Measurements from ENCODE around the gene ALDH3B1.

Gene ALDH3B1

DNA sequence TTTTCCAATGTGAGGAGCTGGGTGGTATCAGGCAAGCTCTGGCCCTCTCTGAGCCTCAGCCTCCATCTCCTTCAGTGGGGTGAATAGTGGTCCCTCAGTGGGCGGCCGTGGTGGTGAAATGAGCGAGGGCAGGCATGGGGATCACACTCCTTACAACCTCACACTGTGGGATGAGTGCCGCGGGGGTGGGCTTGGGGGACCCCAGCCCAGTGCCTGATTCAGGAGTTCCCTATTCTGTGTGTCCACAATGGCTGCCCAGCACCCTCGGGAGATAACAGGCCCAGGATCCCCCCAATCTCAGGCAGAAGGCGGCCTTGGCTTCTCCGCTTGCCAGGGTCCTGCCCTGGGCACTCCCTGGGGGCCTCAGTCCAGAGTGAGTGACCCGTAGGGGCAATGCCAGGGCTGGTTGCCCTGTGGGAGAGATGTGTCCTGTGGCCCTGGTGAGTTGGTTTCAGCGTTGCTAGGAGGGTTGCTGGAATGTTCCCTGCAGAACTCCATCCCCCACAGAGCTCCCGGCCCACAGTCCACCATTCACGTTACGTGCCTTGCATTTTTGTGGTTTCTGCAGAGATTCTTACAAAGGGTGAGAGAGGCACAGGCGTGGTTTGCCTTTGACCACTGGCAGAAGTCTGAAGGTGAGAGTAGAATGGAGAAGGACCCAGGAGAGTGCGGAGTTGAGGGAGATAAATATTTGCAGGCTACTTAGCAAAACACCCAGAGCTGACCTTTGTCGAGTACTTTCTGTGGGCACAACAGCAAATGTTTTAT is 2.9 kb downstream of the ALDH3B1 start:
- no peaks in the 10 kb centered on the region for H3K36me3 ChIP-seq (ENCODE audit: insufficient read depth, low read length)
- no peak overlapping the region for H2AFZ ChIP-seq (ENCODE audit: low read depth, low read length)
- no peak overlapping the region for H3K4me3 ChIP-seq (ENCODE audit: low read length)
- no peaks in the 10 kb centered on the region for H3K9me3 ChIP-seq (ENCODE audit: low read length)
- no peaks in the 10 kb centered on the region for H3K27me3 ChIP-seq (ENCODE audit: insufficient read depth, low read length)
- H3K4me1 ChIP-seq (ENCODE audit: insufficient read depth, low read length), result peaks cover 73% of the 10 kb centered on the region

DNA sequence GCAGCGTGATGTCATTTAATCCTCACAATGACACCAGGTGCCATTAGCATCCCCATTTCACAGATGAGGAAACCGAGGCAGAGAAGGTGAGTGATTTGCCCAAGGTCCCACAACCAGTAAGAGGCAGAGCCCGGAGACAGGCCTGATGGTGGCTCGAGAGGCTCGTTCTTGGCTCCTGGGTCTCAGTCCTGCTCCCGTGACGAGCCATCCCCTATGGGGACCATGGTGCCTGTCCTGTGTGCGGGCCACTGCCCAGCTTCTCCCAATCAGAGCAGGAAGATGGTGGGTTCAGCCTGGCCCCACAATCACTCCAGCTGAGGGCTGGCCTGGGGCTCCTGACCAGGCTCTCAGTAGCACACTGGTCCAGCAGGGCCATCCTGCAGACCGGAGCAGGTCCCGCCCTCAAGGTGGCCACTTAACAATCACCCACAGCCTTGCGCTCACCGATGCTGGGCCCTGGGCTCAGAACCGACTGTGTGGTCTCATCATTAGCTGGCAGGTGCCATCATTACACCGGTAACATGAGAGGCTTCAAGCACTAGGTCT is 3.6 kb downstream of the ALDH3B1 start:
- H3K4me1 ChIP-seq (ENCODE audit: insufficient read depth, low read length), result peaks cover 75% of the 10 kb centered on the region
- no peaks in the 10 kb centered on the region for H3K36me3 ChIP-seq (ENCODE audit: insufficient read depth, low read length)
- no peaks in the 10 kb centered on the region for H3K27me3 ChIP-seq (ENCODE audit: insufficient read depth, low read length)
- H2AFZ ChIP-seq (ENCODE audit: low read depth, low read length), result no peak overlapping the region
- no peaks in the 10 kb centered on the region for H3K9me3 ChIP-seq (ENCODE audit: low read length)
- H3K4me3 ChIP-seq (ENCODE audit: low read length), result no peak overlapping the region

DNA sequence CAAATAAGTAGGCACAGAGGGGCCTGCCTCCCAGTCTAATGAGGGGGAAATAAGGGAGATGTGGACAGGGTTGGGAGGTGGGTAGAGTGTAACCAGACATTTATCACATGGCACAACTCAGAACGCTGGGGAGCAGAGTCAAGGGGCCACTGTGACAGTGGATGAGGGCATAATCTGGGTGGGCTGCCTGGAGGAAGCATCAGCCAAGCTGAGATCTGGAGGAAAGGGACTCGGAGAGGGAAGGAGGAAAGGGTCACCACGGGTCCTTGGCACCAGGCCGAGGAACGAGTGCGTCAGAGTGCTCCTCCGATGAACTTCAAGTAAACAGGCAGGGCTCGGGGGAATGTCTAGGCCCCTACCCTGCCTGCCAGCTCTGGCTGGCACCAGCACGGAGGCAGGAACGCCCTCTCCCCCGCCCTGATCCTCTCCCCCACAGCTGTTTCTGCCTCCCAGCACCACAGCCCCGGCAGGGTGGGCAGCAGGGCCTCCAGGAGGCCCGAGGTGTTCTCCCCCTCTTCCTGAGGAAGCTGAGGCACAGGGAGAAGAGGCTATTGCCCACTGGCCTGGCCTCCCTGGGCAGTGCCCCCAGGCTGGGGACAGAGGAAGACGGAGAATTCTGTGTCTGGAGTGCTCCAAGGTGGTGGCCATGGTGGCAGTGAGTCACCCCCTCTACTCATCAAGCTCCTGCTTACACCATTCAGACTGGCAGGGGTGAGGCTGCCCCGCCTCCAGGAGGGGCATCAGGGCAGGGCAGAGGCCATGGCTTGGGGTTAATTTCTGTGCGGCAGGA is 4.2 kb downstream of the ALDH3B1 start:
- Histone ChIP-seq H2AFZ (ENCODE audit: low read depth, low read length) (no peak overlapping the region), H3K4me3 (ENCODE audit: low read length) (no peak overlapping the region), H3K27me3 (ENCODE audit: insufficient read depth, low read length) (no peaks in the 10 kb centered on the region), H3K4me1 (ENCODE audit: insufficient read depth, low read length) (peaks cover 73% of the 10 kb centered on the region), H3K9me3 (ENCODE audit: low read length) (no peaks in the 10 kb centered on the region), H3K36me3 (ENCODE audit: insufficient read depth, low read length) (no peaks in the 10 kb centered on the region)

DNA sequence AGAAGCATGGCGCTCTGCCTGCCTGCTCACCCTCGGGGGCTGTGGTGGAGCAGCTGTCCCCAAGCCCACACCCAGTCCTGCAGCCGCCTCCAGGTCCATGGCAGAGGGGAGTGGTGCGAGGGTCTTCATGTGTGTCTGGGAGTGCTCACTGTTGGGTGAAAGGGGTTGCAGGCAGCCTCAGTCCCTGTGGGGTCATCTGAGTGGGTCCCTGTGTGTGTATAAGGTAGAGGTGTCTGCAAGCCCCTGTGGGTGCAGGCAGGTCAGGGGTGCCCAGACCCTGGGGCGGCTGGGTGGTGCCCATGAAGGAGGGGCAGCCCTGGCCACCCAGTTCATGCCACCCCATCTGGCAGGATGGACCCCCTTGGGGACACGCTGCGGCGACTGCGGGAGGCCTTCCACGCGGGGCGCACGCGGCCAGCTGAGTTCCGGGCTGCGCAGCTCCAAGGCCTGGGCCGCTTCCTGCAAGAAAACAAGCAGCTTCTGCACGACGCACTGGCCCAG is 4.9 kb downstream of the ALDH3B1 start:
- no peak overlapping the region for H2AFZ ChIP-seq (ENCODE audit: low read depth, low read length)
- peaks cover 67% of the 10 kb centered on the region for H3K4me1 ChIP-seq (ENCODE audit: insufficient read depth, low read length)
- H3K9me3 ChIP-seq (ENCODE audit: low read length), result no peaks in the 10 kb centered on the region
- no peaks in the 10 kb centered on the region for H3K27me3 ChIP-seq (ENCODE audit: insufficient read depth, low read length)
- no peaks in the 10 kb centered on the region for H3K36me3 ChIP-seq (ENCODE audit: insufficient read depth, low read length)
- no peak overlapping the region for H3K4me3 ChIP-seq (ENCODE audit: low read length)

DNA sequence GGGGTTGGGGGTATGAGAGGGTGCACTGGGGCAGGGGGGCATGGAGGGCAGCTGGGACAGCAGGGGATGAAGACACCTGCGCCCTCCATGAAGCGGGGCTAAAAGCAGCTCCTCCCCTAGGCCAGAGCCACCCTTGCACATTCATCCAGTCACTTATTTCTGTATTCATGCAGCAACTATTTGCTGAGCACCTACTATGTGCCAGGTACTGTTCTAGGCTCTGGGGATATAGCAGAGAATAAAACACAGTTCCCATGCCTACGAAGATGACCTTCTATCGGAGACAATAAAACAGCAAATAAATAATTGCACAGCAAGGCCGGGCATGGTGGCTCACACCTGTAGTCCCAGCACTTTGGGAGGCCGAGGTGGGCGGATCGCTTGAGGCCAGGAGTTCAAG is 5.3 kb downstream of the ALDH3B1 start:
- Histone ChIP-seq H3K4me1 (ENCODE audit: insufficient read depth, low read length) (peaks cover 63% of the 10 kb centered on the region), H3K36me3 (ENCODE audit: insufficient read depth, low read length) (no peaks in the 10 kb centered on the region), H2AFZ (ENCODE audit: low read depth, low read length) (no peak overlapping the region), H3K9me3 (ENCODE audit: low read length) (no peaks in the 10 kb centered on the region), H3K4me3 (ENCODE audit: low read length) (no peak overlapping the region), H3K27me3 (ENCODE audit: insufficient read depth, low read length) (no peaks in the 10 kb centered on the region)

DNA sequence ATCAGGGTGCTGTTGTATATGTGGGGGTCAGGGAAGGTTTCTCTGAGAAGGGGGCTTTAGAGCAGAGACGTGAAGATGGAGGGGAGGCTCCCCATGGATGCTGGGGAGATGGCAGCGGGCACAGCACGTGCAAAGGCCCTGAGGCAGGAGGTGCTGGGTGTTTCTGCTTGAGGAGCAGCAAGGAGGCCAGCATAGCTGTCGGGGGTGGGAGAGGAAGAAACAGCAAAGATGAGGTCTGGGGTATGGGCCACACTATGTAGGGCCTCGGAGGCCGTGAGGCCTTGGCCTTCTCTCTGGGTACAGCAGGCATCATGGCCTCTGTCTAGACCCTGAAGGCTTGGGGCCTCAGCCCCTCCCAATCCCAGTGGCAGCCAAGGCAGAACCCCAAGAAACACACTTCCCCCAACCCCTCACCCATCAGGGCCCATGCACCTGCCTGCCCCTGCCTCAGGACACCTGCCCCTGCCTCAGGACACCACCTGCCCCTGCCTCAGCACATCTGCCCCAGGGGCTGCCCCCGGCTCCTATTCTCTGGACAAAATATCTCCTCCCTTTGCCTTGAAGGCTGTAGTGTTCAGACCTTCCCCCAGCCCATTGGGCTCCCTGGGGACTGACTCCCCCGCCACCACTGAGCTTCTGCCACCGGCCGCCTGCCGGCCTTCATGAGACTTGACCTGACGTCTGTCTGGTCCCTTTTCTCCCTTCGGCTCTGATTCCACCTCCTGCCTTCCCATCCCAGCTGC is 6.2 kb downstream of the ALDH3B1 start:
- Histone ChIP-seq H3K9me3 (ENCODE audit: low read length) (no peaks in the 10 kb centered on the region), H3K4me1 (ENCODE audit: insufficient read depth, low read length) (peaks cover 62% of the 10 kb centered on the region), H3K36me3 (ENCODE audit: insufficient read depth, low read length) (no peaks in the 10 kb centered on the region), H3K4me3 (ENCODE audit: low read length) (no peak overlapping the region), H2AFZ (ENCODE audit: low read depth, low read length) (no peak overlapping the region), H3K27me3 (ENCODE audit: insufficient read depth, low read length) (no peaks in the 10 kb centered on the region)

DNA sequence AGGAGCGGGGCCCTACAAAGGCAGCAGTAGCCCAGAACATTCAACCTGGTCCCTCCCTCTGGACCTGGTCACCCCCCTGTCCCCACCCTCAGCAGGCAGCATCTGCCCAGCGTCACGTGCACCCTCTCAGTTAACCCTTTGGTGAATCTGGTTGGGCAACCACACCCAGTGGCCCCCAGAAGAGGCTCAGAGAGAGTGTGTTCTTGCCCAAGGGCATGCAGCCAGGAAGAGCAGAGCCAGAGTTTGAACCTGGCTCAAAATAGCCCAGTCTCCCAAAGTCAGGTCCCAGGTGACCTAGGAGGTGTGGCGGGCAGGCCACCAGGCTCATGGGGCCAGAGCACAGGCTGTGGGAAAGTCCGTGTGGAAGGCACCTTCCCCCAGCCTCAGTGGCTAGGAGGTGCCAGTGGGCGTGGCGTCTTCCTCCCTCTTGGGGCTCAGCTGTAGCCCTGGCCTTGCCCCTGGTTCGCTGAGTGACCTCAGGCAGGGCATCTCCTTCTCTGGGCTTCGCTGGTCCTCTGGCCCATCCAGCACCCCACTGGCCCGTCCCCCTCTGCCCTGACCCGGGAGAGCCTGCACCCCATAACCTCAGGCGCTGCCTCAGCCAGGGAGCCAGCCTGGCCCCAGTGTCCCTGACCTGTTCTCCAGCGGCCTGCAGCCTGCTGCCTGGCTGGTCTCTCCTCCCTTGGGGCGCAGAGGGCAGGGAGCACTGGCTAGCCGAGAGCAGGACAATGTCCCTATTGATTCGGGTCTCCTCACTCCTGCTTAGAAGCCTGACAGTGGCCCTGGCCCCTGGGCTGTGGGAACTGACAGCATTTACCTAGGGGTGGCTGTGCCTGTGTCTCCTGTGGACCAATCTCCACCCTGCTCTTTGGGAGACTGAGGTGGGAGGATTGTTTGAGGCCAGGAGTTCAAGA is 7.0 kb downstream of the ALDH3B1 start:
- H3K4me3 ChIP-seq (ENCODE audit: low read length), result no peak overlapping the region
- peaks cover 54% of the 10 kb centered on the region for H3K4me1 ChIP-seq (ENCODE audit: insufficient read depth, low read length)
- H3K9me3 ChIP-seq (ENCODE audit: low read length), result no peaks in the 10 kb centered on the region

DNA sequence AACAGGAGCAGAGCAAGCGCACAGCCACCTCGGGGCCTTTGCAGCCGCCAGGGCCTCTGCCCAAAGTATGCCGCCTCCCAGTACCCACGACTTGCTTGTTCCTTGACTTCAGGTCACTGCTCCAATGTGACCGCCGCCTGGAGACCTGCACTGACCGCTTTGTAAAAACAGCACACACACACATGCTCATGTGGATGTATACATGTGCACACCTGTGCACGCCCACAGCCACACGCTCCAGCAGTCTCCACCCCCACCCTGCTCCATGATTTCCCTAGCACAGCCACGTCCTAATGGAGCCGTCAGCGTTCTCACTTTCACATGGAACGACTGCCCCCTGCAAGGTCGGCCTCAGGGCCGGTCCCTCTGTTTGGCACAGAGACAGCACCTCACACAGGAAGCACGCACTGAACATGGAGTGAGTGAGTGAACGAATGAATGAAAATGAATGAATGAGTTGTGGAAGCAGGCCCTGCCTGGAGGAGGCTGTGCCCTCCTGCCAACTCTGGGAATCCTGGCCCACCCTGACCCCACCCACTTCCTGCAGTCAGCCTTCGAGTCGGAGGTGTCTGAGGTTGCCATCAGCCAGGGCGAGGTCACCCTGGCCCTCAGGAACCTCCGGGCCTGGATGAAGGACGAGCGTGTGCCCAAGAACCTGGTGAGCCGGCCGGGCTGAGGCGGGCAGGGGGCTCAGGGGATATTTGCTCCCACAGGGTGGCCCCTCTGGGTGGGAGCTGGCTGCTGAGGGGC is 8.0 kb downstream of the ALDH3B1 start:
- no peak overlapping the region for H3K4me3 ChIP-seq (ENCODE audit: low read length)
- no peaks in the 10 kb centered on the region for H3K9me3 ChIP-seq (ENCODE audit: low read length)
- no peaks in the 10 kb centered on the region for H3K36me3 ChIP-seq (ENCODE audit: insufficient read depth, low read length)
- H3K27me3 ChIP-seq (ENCODE audit: insufficient read depth, low read length), result no peaks in the 10 kb centered on the region
- H3K4me1 ChIP-seq (ENCODE audit: insufficient read depth, low read length), result peaks cover 44% of the 10 kb centered on the region
- no peak overlapping the region for H2AFZ ChIP-seq (ENCODE audit: low read depth, low read length)

More for the DNA sequence above, 7.0 kb downstream of the ALDH3B1 start:
- Histone ChIP-seq H3K36me3 (ENCODE audit: insufficient read depth, low read length) (no peaks in the 10 kb centered on the region), H2AFZ (ENCODE audit: low read depth, low read length) (no peak overlapping the region), H3K27me3 (ENCODE audit: insufficient read depth, low read length) (no peaks in the 10 kb centered on the region)

DNA sequence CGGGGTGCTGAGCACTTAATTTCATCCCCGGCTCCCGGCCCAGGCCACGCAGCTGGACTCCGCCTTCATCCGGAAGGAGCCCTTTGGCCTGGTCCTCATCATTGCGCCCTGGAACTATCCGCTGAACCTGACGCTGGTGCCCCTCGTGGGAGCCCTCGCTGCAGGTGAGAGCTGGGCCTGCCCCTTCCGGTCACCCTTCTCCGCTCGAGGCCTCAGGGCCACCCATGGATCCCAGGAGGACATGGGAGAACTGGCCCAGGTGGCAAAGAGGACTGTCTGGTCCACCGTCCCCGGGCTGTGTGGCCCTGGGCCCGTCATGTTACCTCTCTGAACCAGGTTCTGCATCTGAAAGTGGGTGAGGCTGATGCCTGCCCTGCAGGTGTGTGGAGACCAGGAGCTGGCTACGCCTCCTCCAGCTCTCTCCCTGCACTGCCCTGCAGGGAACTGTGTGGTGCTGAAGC is 8.6 kb downstream of the ALDH3B1 start:
- Histone ChIP-seq H2AFZ (ENCODE audit: low read depth, low read length) (no peak overlapping the region), H3K27me3 (ENCODE audit: insufficient read depth, low read length) (no peaks in the 10 kb centered on the region), H3K9me3 (ENCODE audit: low read length) (no peaks in the 10 kb centered on the region), H3K36me3 (ENCODE audit: insufficient read depth, low read length) (no peaks in the 10 kb centered on the region), H3K4me3 (ENCODE audit: low read length) (no peak overlapping the region), H3K4me1 (ENCODE audit: insufficient read depth, low read length) (peaks cover 40% of the 10 kb centered on the region)

DNA sequence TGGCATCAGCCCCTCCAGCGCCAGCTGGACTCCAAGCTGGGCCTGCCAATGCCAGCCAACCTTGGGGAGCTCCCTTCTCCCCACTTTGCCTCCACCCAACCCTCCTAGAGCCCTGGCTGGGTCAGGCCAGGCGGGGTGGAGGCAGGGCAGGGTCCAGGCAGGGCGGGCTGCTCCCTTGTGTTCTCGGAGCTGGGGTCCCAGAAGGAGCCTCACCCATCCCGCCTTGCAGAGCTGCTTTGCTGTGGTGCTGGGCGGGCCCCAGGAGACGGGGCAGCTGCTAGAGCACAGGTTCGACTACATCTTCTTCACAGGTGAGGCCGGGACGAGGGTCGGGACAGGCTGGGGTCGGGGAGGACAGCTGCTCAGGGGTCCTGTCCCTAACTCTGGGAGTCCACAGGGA is 9.4 kb downstream of the ALDH3B1 start:
- H3K27me3 ChIP-seq (ENCODE audit: insufficient read depth, low read length), result no peaks in the 10 kb centered on the region
- H3K36me3 ChIP-seq (ENCODE audit: insufficient read depth, low read length), result no peaks in the 10 kb centered on the region
- H3K4me3 ChIP-seq (ENCODE audit: low read length), result no peak overlapping the region
- H3K9me3 ChIP-seq (ENCODE audit: low read length), result no peaks in the 10 kb centered on the region
- no peak overlapping the region for H2AFZ ChIP-seq (ENCODE audit: low read depth, low read length)
- H3K4me1 ChIP-seq (ENCODE audit: insufficient read depth, low read length), result peaks cover 32% of the 10 kb centered on the region

DNA sequence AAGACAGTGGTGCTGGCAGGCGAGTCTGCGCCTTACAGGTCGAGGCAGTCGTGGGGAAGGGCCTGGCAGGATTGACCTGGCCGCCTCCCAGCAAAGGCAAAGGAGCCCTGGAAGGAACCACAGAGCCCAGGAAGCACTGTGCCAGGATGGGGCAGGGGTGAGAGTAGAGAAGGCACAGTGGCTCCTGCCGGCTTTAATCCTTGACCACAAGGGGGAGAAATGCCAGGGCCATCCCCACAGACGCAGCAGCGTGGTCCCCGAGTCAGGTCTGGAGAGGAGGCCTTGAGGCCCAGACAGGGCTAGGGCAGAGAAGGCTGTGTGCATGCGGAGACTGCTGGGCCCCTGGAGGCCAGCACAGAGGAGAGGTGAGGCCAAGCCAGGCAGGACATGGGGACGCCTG is 10.4 kb downstream of the ALDH3B1 start:
- H3K4me1 ChIP-seq (ENCODE audit: insufficient read depth, low read length), result peaks cover 25% of the 10 kb centered on the region
- H3K9me3 ChIP-seq (ENCODE audit: low read length), result peaks cover 5% of the 10 kb centered on the region
- no peaks in the 10 kb centered on the region for H3K27me3 ChIP-seq (ENCODE audit: insufficient read depth, low read length)
- no peak overlapping the region for H3K4me3 ChIP-seq (ENCODE audit: low read length)
- no peak overlapping the region for H2AFZ ChIP-seq (ENCODE audit: low read depth, low read length)
- no peaks in the 10 kb centered on the region for H3K36me3 ChIP-seq (ENCODE audit: insufficient read depth, low read length)
